ENCODE data around the gene EVX2.

Gene EVX2

GRCh38 chr2:176110415-176111308 lies 26.9 kb upstream of the EVX2 start:
- no peak overlapping the region for H3K4me3 ChIP-seq (ENCODE audit: low read depth, low read length)
- no peak for DNase-seq (ENCODE audit: low read depth)

GRCh38 chr2:176109946-176110345 lies 26.2 kb upstream of the EVX2 start:
- no peak overlapping the region for H3K4me3 ChIP-seq (ENCODE audit: low read depth, low read length)
- no peak for DNase-seq (ENCODE audit: low read depth)

- no peak overlapping the region for H3K4me3 ChIP-seq (ENCODE audit: low read depth, low read length)
- no peak for DNase-seq (ENCODE audit: low read depth)
Observed at GRCh38 chr2:176109192-176109901, 25.6 kb upstream of the EVX2 start.

GRCh38 chr2:176107731-176108181 lies 24.0 kb upstream of the EVX2 start:
- no peak for DNase-seq (ENCODE audit: low read depth)
- H3K4me3 ChIP-seq (ENCODE audit: low read depth, low read length) = no peak overlapping the region

- no peak for DNase-seq (ENCODE audit: low read depth)
- no peak within 1 kb of the TSS for H3K4me3 ChIP-seq (ENCODE audit: low read depth, low read length)
Observed at GRCh38 chr2:176106581-176107539, 23.1 kb upstream of the EVX2 start, which contains the start of gene HOXD11. TSS of gene HOXD11 (plus strand) at chr2:176107280. CDS start at chr2:176107356, 76 bp downstream.

- no peak overlapping the region for H3K4me3 ChIP-seq (ENCODE audit: low read depth, low read length)
Observed at GRCh38 chr2:176105730-176106580, 22.2 kb upstream of the EVX2 start.

GRCh38 chr2:176105078-176105729 lies 21.4 kb upstream of the EVX2 start:
- DNase-seq (ENCODE audit: low read depth) = no peak
- H3K4me3 ChIP-seq (ENCODE audit: low read depth, low read length) = no peak overlapping the region

More at GRCh38 chr2:176105730-176106580, 22.2 kb upstream of the EVX2 start:
- DNase-seq (ENCODE audit: low read depth) = no peak

- DNase-seq (ENCODE audit: low read depth) = no peak
- no peak overlapping the region for H3K4me3 ChIP-seq (ENCODE audit: low read depth, low read length)
Observed at GRCh38 chr2:176104316-176105077, 20.7 kb upstream of the EVX2 start.

- no peak for DNase-seq (ENCODE audit: low read depth)
- no peak overlapping the region for H3K4me3 ChIP-seq (ENCODE audit: low read depth, low read length)
Observed at GRCh38 chr2:176103742-176104315, 20.1 kb upstream of the EVX2 start.

- DNase-seq (ENCODE audit: low read depth) = no peak
- H3K4me3 ChIP-seq (ENCODE audit: low read depth, low read length) = no peak overlapping the region
Observed at GRCh38 chr2:176103194-176103593, 19.4 kb upstream of the EVX2 start.

GRCh38 chr2:176102309-176102866 lies 18.6 kb upstream of the EVX2 start:
- no peak for DNase-seq (ENCODE audit: low read depth)
- no peak overlapping the region for H3K4me3 ChIP-seq (ENCODE audit: low read depth, low read length)

GRCh38 chr2:176101842-176102241 lies 18.1 kb upstream of the EVX2 start:
- H3K4me3 ChIP-seq (ENCODE audit: low read depth, low read length) = no peak overlapping the region
- DNase-seq (ENCODE audit: low read depth) = no peak

GRCh38 chr2:176101216-176101830 lies 17.6 kb upstream of the EVX2 start:
- no peak for DNase-seq (ENCODE audit: low read depth)
- H3K4me3 ChIP-seq (ENCODE audit: low read depth, low read length) = no peak overlapping the region

- no peak for DNase-seq (ENCODE audit: low read depth)
Observed at GRCh38 chr2:176100547-176101140, 16.9 kb upstream of the EVX2 start.

GRCh38 chr2:176099728-176100546 lies 16.2 kb upstream of the EVX2 start, which contains the start of gene HOXD12:
TSS of gene HOXD12 (plus strand) at chr2:176099795. CDS start at chr2:176099802, 7 bp downstream.
- no peak within 1 kb of the TSS for H3K4me3 ChIP-seq (ENCODE audit: low read depth, low read length)
- no peak for DNase-seq (ENCODE audit: low read depth)

More at GRCh38 chr2:176100547-176101140, 16.9 kb upstream of the EVX2 start:
- no peak overlapping the region for H3K4me3 ChIP-seq (ENCODE audit: low read depth, low read length)

Data from skeletal muscle cell (primary cell).